ENCODE results near the gene CACNG3. TPM values are rescaled to one million over a fixed set of nuclear protein-coding genes. Genes with fewer than 3 reads are reported as not detected.

The CACNG3 gene
- total and polyA plus RNA-seq, 2 donors (not counting 3 experiments of a cell fraction or from before 2014, with no cell fraction given) = not detected

DNA sequence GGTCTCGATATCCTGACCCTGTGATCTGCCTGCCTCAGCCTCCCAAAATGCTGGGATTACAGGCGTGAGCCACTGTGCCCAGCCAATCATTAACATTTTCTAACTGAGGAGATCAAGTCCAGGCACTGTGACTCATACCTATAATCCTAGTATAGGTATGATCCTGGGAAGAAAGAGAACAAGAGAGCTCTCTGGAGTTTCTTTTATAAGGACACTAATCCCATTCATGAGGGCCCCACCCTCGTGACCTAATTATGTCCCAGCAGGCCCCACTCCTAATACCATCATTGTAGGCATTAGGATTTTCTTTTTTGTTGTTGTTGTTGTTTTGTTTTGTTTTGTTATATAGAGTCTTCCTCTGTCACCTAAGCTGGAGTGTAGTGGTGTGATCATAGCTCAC lies 80.4 kb downstream of the CACNG3 start:
- POLR2A ChIA-PET = no interaction called here
- no TSS peak for BruUV-seq (replicated peaks)
- TF ChIP-seq FOS (IDR thresholded peaks at IDR 0.05; ENCODE audit: borderline replicate concordance, insufficient read depth, low read length) = no peak
- TF ChIP-seq, protein P1, sequence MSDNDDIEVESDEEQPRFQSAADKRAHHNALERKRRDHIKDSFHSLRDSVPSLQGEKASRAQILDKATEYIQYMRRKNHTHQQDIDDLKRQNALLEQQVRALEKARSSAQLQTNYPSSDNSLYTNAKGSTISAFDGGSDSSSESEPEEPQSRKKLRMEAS (IDR thresholded peaks at IDR 0.05; ENCODE audit: insufficient read depth, insufficient read length) = no peak
- no peak for TF ChIP-seq POLR2A (IDR thresholded peaks at IDR 0.05; ENCODE audit: low read depth, low read length)
- TF ChIP-seq JUN (IDR thresholded peaks at IDR 0.05; ENCODE audit: borderline replicate concordance, insufficient read depth, insufficient read length, low read depth) = no peak
- no peak for TF ChIP-seq EZH2 (IDR thresholded peaks at IDR 0.05; ENCODE audit: borderline replicate concordance, low read depth, low read length, severe bottlenecking)
- no peak for TF ChIP-seq POLR2AphosphoS5 (IDR thresholded peaks at IDR 0.05; ENCODE audit: insufficient read depth, low read depth, low read length)
- no peak for TF ChIP-seq GATA2 (IDR thresholded peaks at IDR 0.05; ENCODE audit: insufficient read depth, insufficient read length, low read depth, low read length)
- no peak for TF ChIP-seq MYC (IDR thresholded peaks at IDR 0.05; ENCODE audit: low read depth, low read length)
- TF ChIP-seq, protein P2, sequence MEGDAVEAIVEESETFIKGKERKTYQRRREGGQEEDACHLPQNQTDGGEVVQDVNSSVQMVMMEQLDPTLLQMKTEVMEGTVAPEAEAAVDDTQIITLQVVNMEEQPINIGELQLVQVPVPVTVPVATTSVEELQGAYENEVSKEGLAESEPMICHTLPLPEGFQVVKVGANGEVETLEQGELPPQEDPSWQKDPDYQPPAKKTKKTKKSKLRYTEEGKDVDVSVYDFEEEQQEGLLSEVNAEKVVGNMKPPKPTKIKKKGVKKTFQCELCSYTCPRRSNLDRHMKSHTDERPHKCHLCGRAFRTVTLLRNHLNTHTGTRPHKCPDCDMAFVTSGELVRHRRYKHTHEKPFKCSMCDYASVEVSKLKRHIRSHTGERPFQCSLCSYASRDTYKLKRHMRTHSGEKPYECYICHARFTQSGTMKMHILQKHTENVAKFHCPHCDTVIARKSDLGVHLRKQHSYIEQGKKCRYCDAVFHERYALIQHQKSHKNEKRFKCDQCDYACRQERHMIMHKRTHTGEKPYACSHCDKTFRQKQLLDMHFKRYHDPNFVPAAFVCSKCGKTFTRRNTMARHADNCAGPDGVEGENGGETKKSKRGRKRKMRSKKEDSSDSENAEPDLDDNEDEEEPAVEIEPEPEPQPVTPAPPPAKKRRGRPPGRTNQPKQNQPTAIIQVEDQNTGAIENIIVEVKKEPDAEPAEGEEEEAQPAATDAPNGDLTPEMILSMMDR (IDR thresholded peaks at IDR 0.05; ENCODE audit: extremely low read depth in 1 of 2, insufficient read depth in 1 of 2, low read depth in 1 of 2, low read length in 2 of 2) = no peak
- H3K9me3 ChIP-seq (replicated peaks; ENCODE audit: control insufficient read depth, insufficient read depth, low read length) = no peaks in the 10 kb centered on the region
- CTCF ChIA-PET = no interaction called here
- H3K4me2 ChIP-seq (ENCODE audit: insufficient read depth, low read length) = no peak overlapping the region
- FAIRE-seq (no peak), DNase-seq (ENCODE audit: low read depth, low spot score) (no peak)
- dilution Hi-C loops (cut with MboI; ENCODE audit: extremely low pct_ligation_motif_present, low sequenced_read_pairs) (no loop called here), intact Hi-C loops (cut with micrococcal nuclease) (no loop called here)
- H3K79me2 ChIP-seq (ENCODE audit: control insufficient read depth, insufficient read depth, low read length) = no peaks in the 10 kb centered on the region
- no peaks in the 10 kb centered on the region for H3K4me1 ChIP-seq (ENCODE audit: control insufficient read depth, extremely low read depth, insufficient read depth, low read length)
- no peak overlapping the region for H3K27ac ChIP-seq (ENCODE audit: insufficient read depth, low read depth, low read length)
- H4K20me1 ChIP-seq (replicated peaks; ENCODE audit: control insufficient read depth, extremely low read depth, insufficient read depth, low read length) = no peaks in the 10 kb centered on the region
- no peak overlapping the region for H2AFZ ChIP-seq (ENCODE audit: low read depth, low read length)
- no peak overlapping the region for H3K9ac ChIP-seq (replicated peaks; ENCODE audit: extremely low read depth, insufficient read depth, low read length)
- no peaks in the 10 kb centered on the region for H3K36me3 ChIP-seq (ENCODE audit: control insufficient read depth in 2 of 2, extremely low read depth in 1 of 2, insufficient read depth in 2 of 2, low read length in 2 of 2)
- H3K4me3 ChIP-seq (replicated peaks in 1 of 3; ENCODE audit: insufficient read depth in 1 of 3, low read depth in 1 of 3, low read length in 3 of 3) = no peak overlapping the region
- no peaks in the 10 kb centered on the region for H3K9me1 ChIP-seq (replicated peaks; ENCODE audit: control insufficient read depth, extremely low read depth, insufficient read depth, low read length)
- H3K27me3 ChIP-seq (ENCODE audit: control insufficient read depth in 2 of 2, insufficient read depth in 2 of 2, low read length in 2 of 2) = no peaks in the 10 kb centered on the region
